CD4-positive, alpha-beta T cell treated with Interleukin-12 subunit alpha and Interleukin-12 subunit beta, for 1 hour (primary cell): ENCODE data around the gene MAP3K1.
A peak's percentile ranks its signal among the peaks of the same experiment; 100 is the strongest.
"Not testable (repeated sequence)": the region's sequence is repeated elsewhere in the genome, so short reads cannot be mapped to it uniquely, and the experiment has no call there.

ENCODE experiments used
- DNase-seq: peaks from one replicate; pipeline ENCODE4 v3.0.0-alpha.2; 2020

Gene MAP3K1

GRCh38 chr5:56816546-56817081, 1.3 kb downstream of the MAP3K1 start:
- peak; percentile 61 for DNase-seq

DNA sequence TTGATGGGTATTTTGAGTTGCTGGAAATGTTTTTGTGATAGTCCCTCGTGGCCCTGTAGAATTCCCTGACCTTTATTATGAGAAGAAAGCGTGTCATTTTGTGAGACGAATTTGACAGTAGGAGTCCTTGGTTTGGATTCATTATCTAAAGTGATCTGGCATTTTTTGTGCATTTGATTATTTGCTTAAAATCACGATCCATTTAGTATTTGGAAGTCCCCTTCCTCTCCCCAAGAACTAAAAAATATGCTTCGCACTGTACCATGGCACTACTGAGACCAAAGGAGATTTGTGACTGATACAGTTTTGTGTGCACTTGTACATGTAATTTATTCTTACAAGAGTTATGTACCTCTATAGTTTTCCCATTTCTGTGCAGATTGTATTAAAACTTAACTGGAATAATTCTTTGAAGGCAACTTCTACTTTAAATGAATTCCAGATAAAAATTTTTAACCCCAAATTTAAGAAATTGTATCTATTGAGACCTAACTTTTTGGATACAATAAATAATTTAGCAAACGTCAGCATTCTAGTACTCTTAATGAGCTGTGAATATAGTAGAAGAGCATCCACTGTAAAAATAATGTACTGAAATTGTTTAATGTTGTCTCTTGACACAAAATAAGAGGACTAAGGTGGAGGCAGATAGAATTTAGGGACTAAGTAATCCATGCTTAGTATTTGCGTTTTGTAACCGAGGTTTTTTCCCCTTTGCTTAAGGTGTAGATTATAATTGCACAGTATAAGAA, 2.1 kb downstream of the MAP3K1 start:
- DNase-seq, result no peak

DNA sequence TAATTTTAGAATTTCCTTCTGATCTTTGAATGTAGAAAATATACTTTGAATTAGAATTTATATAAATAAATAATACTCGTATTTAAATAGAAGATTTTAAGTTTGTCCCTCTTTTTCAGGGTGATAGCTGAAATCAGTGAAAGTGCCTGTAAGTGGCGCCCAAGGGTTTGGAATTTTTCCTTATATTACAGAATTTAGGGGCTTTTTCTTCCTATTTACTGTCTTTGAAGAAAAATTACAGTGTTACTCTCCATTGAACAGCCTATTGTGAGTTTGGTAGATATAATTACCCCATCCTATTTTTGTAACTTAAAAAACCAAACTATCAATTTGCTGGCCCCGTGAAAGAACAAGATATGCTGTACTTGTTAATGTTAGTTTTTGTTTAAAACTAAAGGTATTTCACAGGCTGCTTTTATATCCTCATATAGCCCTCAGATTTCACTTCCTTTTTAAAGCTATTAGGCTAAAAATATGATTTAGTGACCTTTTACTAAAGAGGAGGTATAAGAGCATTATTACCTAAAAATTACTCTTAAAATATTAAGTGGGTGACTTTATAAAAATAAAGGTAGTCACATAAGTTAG, 3.2 kb downstream of the MAP3K1 start:
- no peak for DNase-seq

GRCh38 chr5:56819060-56819881, 3.9 kb downstream of the MAP3K1 start:
- no peak for DNase-seq

DNA sequence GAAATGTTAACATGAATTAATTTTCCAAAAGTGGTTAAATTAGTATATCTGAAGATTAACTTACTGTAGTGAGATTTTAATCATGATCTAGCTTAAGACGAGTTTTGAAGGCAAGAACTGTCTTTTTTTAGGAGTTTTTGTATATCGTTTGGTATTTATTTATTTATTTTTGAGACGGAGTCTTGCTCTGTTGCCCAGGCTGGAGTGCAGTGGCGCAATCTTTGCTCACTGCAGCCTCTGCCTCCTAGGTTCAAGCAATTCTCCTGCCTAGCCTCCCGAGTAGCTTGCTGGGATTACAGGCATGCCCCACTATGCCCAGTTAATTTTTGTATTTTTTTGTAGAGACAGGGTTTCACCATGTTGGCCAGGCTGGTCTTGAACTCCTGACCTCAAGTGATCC, 6.5 kb downstream of the MAP3K1 start:
- DNase-seq, result not testable (repeated sequence)

GRCh38 chr5:56822981-56823380, 7.6 kb downstream of the MAP3K1 start:
- DNase-seq, result no peak

GRCh38 chr5:56824019-56824418, 8.7 kb downstream of the MAP3K1 start:
- no peak for DNase-seq

DNA sequence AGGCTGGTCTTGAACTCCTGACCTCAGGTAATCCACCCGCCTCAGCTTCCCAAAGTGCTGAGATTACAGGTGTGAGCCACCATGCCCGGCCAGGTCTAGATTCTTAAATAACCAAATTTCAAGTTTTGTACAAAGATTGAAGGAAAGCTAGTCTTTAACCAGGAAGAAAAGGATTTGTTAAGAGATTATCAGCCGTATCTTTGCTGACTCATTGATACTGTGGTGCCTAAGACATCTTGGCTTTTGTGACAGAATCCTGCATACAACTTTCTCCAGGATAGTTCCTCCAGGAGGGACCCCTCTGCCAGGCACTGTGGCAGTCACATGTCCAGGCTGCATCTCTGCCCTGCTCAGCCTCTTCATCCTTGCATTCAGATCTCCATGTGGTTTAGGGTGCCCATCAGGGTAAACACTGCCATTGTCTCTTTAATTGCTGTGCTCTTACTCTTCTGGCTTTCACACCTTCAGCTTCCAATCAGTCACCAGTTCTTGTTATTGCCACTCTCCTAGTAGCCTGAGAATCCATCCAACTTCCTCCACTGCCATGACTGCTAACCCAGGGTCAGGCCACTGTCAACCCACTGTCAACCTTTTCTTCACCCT, 10.0 kb downstream of the MAP3K1 start:
- no peak for DNase-seq

- no peak for DNase-seq
Measured at GRCh38 chr5:56827049-56827448, 11.7 kb downstream of the MAP3K1 start.

- no peak for DNase-seq
Measured at GRCh38 chr5:56827924-56828323, 12.6 kb downstream of the MAP3K1 start.

GRCh38 chr5:56829137-56829908, 14.0 kb downstream of the MAP3K1 start:
- DNase-seq, result peak; percentile 66

- no peak for DNase-seq
Measured at GRCh38 chr5:56831773-56832172, 16.4 kb downstream of the MAP3K1 start.

DNA sequence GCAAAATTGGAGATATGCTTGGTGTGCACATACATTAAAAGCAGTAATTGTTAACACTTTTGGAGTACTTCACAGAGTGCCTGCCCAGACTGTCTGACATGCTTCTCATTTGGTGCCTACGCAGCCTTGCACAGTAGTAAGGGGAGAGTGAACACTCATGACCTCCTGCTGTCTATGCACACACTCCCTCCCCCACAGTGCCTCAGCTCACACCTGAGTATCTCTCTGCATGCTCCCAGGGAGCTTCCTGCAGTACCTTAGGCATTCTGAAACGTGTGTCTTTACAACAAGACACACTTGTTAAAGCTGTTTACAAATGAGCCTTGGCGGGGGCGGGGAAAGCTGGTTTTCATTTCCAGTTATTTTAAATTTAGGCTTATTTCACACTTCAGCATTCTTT, 18.0 kb downstream of the MAP3K1 start:
- no peak for DNase-seq

DNA sequence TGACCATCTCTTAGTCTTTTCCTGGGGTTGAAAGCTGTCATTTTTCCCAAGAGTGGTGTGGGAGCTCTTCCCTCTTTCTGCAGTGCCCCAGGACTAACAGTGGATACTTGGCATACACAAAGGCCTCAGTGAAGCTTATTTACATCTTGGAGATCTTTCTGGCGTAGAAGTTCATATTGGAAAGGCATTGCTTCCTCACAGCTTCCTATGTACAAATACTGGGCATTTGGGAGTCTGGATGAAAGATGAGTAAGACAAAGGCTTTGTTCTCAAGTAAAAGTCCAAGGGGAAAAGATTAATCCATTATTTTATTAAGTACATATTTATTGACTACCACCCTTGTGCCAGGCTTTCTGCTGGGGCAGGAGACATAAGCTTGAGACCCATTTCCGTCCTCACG, 22.0 kb downstream of the MAP3K1 start:
- no peak for DNase-seq

DNA sequence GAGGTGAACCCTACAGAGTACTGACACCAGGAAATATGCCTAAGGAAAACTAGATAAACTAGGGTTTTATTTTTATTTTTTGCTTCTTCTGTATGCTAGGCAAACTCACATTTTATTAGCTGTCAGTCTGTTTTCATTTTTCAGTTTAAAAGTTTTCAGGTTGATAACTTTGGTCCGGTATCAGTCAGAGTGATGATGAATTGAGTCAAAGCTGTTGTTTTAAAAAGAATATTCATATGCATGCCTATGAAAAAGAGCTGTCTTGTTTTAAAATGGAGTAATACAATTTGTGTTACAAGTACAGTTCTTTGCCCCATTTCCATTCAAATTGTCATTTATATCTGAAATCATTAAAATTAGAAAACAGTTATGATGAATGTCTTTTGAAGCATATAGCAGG, 22.6 kb downstream of the MAP3K1 start:
- no peak for DNase-seq

DNA sequence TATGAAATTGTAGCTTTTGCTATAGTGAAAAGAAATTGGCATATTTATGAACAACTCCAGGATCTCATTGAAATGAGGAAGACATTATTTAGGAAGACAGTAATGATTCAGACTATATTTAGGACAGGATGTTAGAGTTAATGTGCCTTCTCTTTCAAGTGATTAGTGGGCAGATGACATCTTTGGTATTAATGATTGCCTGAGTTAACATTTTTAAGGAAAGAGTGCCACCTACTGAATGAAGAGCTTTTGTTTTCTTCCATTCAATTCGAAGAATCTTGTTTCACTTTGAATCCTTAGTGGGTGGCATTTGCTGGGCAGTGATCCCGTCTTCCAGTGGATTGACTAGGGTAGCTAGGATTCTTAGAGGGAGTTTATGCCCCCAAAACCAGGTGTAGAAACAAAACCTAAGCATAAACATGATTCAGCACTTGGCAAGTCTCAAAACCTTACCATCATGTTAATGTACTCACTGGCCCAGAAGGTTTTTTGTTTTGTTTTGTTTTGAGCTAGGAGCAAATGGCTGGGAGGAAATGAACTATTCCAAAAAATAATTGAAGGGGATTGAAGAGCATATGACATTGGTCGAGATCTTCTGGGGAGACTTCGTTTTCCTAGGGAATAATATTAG, 23.2 kb downstream of the MAP3K1 start:
- peak; percentile 67 for DNase-seq

GRCh38 chr5:56839062-56839461, 23.7 kb downstream of the MAP3K1 start:
- no peak for DNase-seq

DNA sequence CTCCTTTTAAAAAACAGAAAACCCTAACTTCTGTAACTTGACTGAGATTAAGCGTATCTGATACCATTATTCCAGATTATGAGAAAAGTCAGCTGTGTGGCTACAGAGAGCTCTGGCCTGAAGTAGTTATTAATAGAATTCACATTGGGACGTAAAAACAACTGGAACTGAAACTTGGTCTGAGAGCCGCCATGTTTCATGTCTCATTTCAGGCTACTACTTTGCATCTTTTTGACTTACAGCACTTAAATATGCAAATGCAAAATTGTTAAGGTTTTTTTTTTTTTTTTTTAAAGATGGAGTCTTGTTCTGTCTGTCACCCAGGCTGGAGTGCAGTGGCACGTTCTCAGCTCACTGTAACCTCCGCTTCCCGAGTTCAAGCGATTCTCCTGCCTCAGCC, 25.2 kb downstream of the MAP3K1 start:
- DNase-seq, result no peak

- DNase-seq, result no peak
Measured at GRCh38 chr5:56845277-56845676, 29.9 kb downstream of the MAP3K1 start.

DNA sequence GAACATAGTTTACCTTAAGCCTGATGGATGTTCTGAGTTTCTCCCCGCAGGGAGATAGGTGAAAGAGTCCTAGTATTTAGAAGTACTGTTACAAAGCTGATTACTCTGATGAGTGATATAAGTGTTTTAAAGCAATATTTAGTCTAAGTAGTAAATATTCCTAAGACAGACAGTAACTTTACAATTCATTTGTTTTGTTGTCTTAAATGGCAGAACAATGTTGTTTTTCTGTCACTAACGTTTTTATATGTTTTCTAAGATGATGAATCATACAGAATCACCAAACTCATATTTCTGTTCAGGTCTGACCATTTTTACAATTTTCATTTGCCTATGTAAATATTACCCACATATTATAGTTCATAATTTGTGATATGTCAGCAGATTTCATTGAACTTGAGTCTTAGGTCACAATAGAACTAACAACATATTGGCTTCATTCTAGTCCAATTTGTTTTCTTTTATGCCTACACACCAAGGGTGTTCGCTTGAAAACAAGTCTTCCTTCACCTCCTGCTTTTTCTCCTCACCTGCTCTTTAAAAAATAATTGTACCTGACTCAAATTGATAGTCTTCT, 30.6 kb downstream of the MAP3K1 start:
- no peak for DNase-seq

DNA sequence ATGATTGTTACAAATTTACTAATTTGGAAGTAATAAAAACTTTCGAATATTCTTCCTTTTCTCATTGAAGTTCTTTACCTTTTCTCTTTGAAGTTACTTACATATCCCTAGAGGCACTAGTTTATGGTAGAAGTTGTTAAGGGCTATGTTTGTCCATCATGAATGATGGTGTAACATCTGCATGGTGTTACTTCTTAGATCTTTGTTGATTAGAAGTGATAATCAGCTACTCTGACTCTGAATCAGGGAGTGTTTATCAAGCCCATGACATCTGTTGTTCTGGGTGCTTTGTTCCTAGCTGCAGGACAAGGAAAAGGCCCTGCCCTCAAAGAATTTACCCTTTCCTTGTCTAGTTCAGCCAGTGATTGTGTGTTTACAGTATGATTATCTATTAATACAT, 32.9 kb downstream of the MAP3K1 start:
- no peak for DNase-seq

- no peak for DNase-seq
Measured at GRCh38 chr5:56849671-56850070, 34.3 kb downstream of the MAP3K1 start.
